ENCODE results near the gene IL11.

GRCh38 chr19:55369653-55370304, 484 bp downstream of the IL11 start:
- TF ChIP-seq EZH2 (IDR thresholded peaks at IDR 0.05; ENCODE audit: insufficient read depth, poor library complexity, severe bottlenecking) (no peak), EZH2phosphoT487 (IDR thresholded peaks at IDR 0.05; ENCODE audit: insufficient read depth, low read depth) (no peak)
